CD14-positive monocyte (primary cell): ENCODE results near the gene KLHDC8A. TPM values are rescaled to one million over a fixed set of nuclear protein-coding genes. Genes with fewer than 3 reads are reported as not detected.

Experiments
- DNase-seq, 3 donors: peaks; one replicate each; pipeline ENCODE4 v3.0.0-alpha.2; 2011 to 2022
- H2AFZ ChIP-seq: 2 replicates; pipeline ENCODE4 v1.6.0; 2012; ENCODE audit warnings: mild to moderate bottlenecking, low read depth, low read length, inconsistent platforms; ENCODE audit not compliant: insufficient read depth, poor library complexity, severe bottlenecking
- H3K27ac ChIP-seq, 2 donors: 1 replicate in 1 of 2; 2 replicates in 1 of 2; pipeline ENCODE4 v1.5.1; 2012 to 2013; ENCODE audit warnings: low read length in 2 of 2, control low read depth in 1 of 2, inconsistent platforms in 1 of 2, low read depth in 1 of 2, mild to moderate bottlenecking in 1 of 2
- H3K27me3 ChIP-seq, 2 donors: one replicate each; pipeline versions ENCODE4 v1.6.0 to v1.6.1; 2011 to 2013; ENCODE audit warnings: low read length in 2 of 2; ENCODE audit not compliant: control insufficient read depth in 2 of 2, insufficient read depth in 2 of 2
- H3K36me3 ChIP-seq, 2 donors: replicated peaks in 1 of 2; 1 replicate in 1 of 2; 2 replicates in 1 of 2; pipeline versions ENCODE4 v1.5.1 to v1.6.1; 2012 to 2013; ENCODE audit warnings: low read length in 2 of 2, control low read depth in 1 of 2, inconsistent platforms in 1 of 2, mild to moderate bottlenecking in 1 of 2; ENCODE audit not compliant: insufficient read depth in 2 of 2, control insufficient read depth in 1 of 2
- H3K4me1 ChIP-seq, 2 donors: 1 replicate in 1 of 2; 2 replicates in 1 of 2; pipeline versions ENCODE4 v1.5.1 to v1.6.1; 2012 to 2013; ENCODE audit warnings: low read length in 2 of 2, control low read depth in 1 of 2, inconsistent platforms in 1 of 2, mild to moderate bottlenecking in 1 of 2, moderate library complexity in 1 of 2; ENCODE audit not compliant: insufficient read depth in 2 of 2, control insufficient read depth in 1 of 2
- H3K4me2 ChIP-seq: replicated peaks from 2 replicates; pipeline ENCODE3; 2012; ENCODE audit warnings: low read length, moderate library complexity, mild to moderate bottlenecking; ENCODE audit not compliant: poor library complexity, severe bottlenecking; ENCODE audit errors: extremely low read depth
- H3K4me3 ChIP-seq, 3 experiments: fragments of 200-600 bp in 1 of 3; sonication (generic) in 1 of 3; replicated peaks in 1 of 3; 1 replicate in 2 of 3; 2 replicates in 1 of 3; pipeline ENCODE4 v1.5.1; 2011 to 2013; ENCODE audit warnings: low read length in 3 of 3, mild to moderate bottlenecking in 3 of 3, control low read depth in 2 of 3, low read depth in 2 of 3, inconsistent platforms in 1 of 3, moderate library complexity in 1 of 3
- H3K79me2 ChIP-seq: 2 replicates; pipeline ENCODE4 v1.6.0; 2012; ENCODE audit warnings: mild to moderate bottlenecking, control low read depth, inconsistent platforms, low read length, moderate library complexity; ENCODE audit not compliant: insufficient read depth
- H3K9ac ChIP-seq: 2 replicates; pipeline ENCODE4 v1.6.0; 2017; ENCODE audit warnings: low read length, mild to moderate bottlenecking; ENCODE audit not compliant: insufficient read depth, poor library complexity, severe bottlenecking
- H3K9me3 ChIP-seq, 2 donors: replicated peaks in 1 of 2; 1 replicate in 1 of 2; 2 replicates in 1 of 2; pipeline versions ENCODE4 v1.5.1 to v1.6.1; 2012 to 2013; ENCODE audit warnings: low read length in 2 of 2, control low read depth in 1 of 2; ENCODE audit not compliant: control insufficient read depth in 1 of 2, insufficient read depth in 1 of 2
- H4K20me1 ChIP-seq: 2 replicates; pipeline ENCODE4 v1.6.0; 2012; ENCODE audit warnings: mild to moderate bottlenecking, low read length, control low read depth, moderate library complexity; ENCODE audit not compliant: insufficient read depth
- H3K27ac Mint-ChIP-seq, 7 donors: one replicate each; pipeline ENCODE4 v1.8.0; 2020; ENCODE audit warnings: mild to moderate bottlenecking in 7 of 7, mixed read lengths in 7 of 7, moderate library complexity in 6 of 7, inconsistent platforms in 2 of 7
- H3K27me3 Mint-ChIP-seq, 3 donors: one replicate each; pipeline ENCODE4 v1.8.0; 2021 to 2022; ENCODE audit warnings: low read depth in 3 of 3, mild to moderate bottlenecking in 3 of 3, mixed read lengths in 3 of 3, moderate library complexity in 3 of 3, inconsistent platforms in 1 of 3
- H3K36me3 Mint-ChIP-seq, 2 donors: one replicate each; pipeline ENCODE4 v1.8.0; 2020; ENCODE audit warnings: mixed read lengths in 2 of 2, inconsistent platforms in 1 of 2, mild to moderate bottlenecking in 1 of 2
- H3K4me1 Mint-ChIP-seq: one replicate; pipeline ENCODE4 v1.8.0; 2020; ENCODE audit warnings: mild to moderate bottlenecking, mixed read lengths
- H3K4me3 Mint-ChIP-seq, 2 donors: one replicate each; pipeline ENCODE4 v1.8.0; 2020; ENCODE audit warnings: mild to moderate bottlenecking in 2 of 2, mixed read lengths in 2 of 2, moderate library complexity in 1 of 2
- H3K9me3 Mint-ChIP-seq, 7 donors: one replicate each; pipeline ENCODE4 v1.8.0; 2020 to 2022; ENCODE audit warnings: mixed read lengths in 7 of 7, mild to moderate bottlenecking in 6 of 7, moderate library complexity in 6 of 7, inconsistent platforms in 2 of 7
- CTCF ChIP-seq: fragments of 200-600 bp; IDR thresholded peaks from one replicate; pipeline ENCODE4 v1.8.0; 2022; ENCODE audit warnings: antibody characterized with exemption, mild to moderate bottlenecking
- WGBS: methylation state at CpG from one replicate; pipeline ENCODE4 v1.1.5; 2013; ENCODE audit warnings: missing lambda C conversion rate; ENCODE audit not compliant: insufficient coverage; 5-methylcytosine and 5-hydroxymethylcytosine counted together
- intact Hi-C, 2 donors: fragments of 100-400 bp; cut with micrococcal nuclease; formaldehyde crosslinking; loops; one replicate each; pipeline versions ENCODE4 v1.15.0 to v1.15.1; 2023
- polyA plus RNA-seq, 3 donors: library from polyadenylated mRNA; depleted of rRNA in 1 of 3; unstranded in 2 of 3; stranded (reverse) in 1 of 3; fragments of 300-500 nt in 2 of 3; fragments of >200 nt in 1 of 3; fragmentation: Illumina TruSeq in 2 of 3; gene quantifications; 1 replicate in 2 of 3; 2 replicates in 1 of 3; pipeline ENCODE4 v1.2.3, GENCODE V29; 2012 to 2021

KLHDC8A gene
- polyA plus RNA-seq, 3 donors, result not detected

GRCh38 chr1:205353612-205354011 lies 3.1 kb downstream of the KLHDC8A start:
- no peak overlapping the region for H2AFZ ChIP-seq
- Mint-ChIP-seq H3K9me3 (no peaks in the 10 kb centered on the region), H3K4me3 (no peak overlapping the region), H3K27me3 (peaks cover 3 to 24% (median 13%) of the 10 kb centered on the region in 3 donors), H3K36me3 (no peaks in the 10 kb centered on the region), H3K27ac (no peak overlapping the region), H3K4me1 (peaks cover 11% of the 10 kb centered on the region)
- no peaks in the 10 kb centered on the region for H3K9me3 ChIP-seq
- H3K79me2 ChIP-seq, result no peaks in the 10 kb centered on the region
- peaks cover 2% of the 10 kb centered on the region in 2 donors for H3K27me3 ChIP-seq
- no peak overlapping the region for H3K9ac ChIP-seq
- H3K36me3 ChIP-seq, result no peaks in the 10 kb centered on the region
- WGBS, result 94% methylated on average over 2 of the region's 6 CpGs
- no peak overlapping the region for H3K4me3 ChIP-seq
- no peaks in the 10 kb centered on the region for H4K20me1 ChIP-seq
- no peak for TF ChIP-seq CTCF
- no peak overlapping the region for H3K27ac ChIP-seq
- intact Hi-C loops, result loop anchor here in 1 of 2 donors (1.0 kb wide), 1 partner anchor 171 kb away; no protein-coding TSS in a partner anchor
- no peak for DNase-seq
- H3K4me2 ChIP-seq, result no peak overlapping the region
- H3K4me1 ChIP-seq, result peaks cover 3 to 4% of the 10 kb centered on the region in 2 donors

GRCh38 chr1:205353191-205353590 lies 3.5 kb downstream of the KLHDC8A start:
- H3K9me3 Mint-ChIP-seq, result no peaks in the 10 kb centered on the region
- no peak overlapping the region for H3K27ac ChIP-seq
- peaks cover 3 to 21% (median 12%) of the 10 kb centered on the region in 3 donors for H3K27me3 Mint-ChIP-seq
- H3K4me3 Mint-ChIP-seq, result no peak overlapping the region
- H3K9me3 ChIP-seq, result no peaks in the 10 kb centered on the region
- H2AFZ ChIP-seq, result no peak overlapping the region
- no peak for TF ChIP-seq CTCF
- intact Hi-C loops, result no loop called here
- whole genome bisulfite sequencing, result no CpG with 5 or more reads among the region's 4 CpGs
- H3K9ac ChIP-seq, result no peak overlapping the region
- H3K79me2 ChIP-seq, result no peaks in the 10 kb centered on the region
- H4K20me1 ChIP-seq, result no peaks in the 10 kb centered on the region
- peaks cover 14% of the 10 kb centered on the region for H3K4me1 Mint-ChIP-seq
- no peaks in the 10 kb centered on the region for H3K36me3 ChIP-seq
- H3K36me3 Mint-ChIP-seq, result no peaks in the 10 kb centered on the region
- no peaks in the 10 kb centered on the region for H3K27me3 ChIP-seq
- no peak overlapping the region for H3K4me3 ChIP-seq
- H3K27ac Mint-ChIP-seq, result peak overlapping the region in 1 of 7 donors; percentile 17
- no peak for DNase-seq
- no peak overlapping the region for H3K4me2 ChIP-seq
- H3K4me1 ChIP-seq, result peaks cover 3 to 4% of the 10 kb centered on the region in 2 donors
